DMS53 treated with DMSO at 0.1 percent for 48 hours (cell line): ENCODE measurements around the gene FLOT2.
"Not testable (repeated sequence)": the region's sequence is repeated elsewhere in the genome, so short reads cannot be mapped to it uniquely, and the experiment has no call there.

ENCODE experiments used
- DNase-seq: peaks from one replicate; lab custom pipeline; 2025; ENCODE audit not compliant: unreplicated experiment; lab: John Stamatoyannopoulos, UW

The FLOT2 gene

GRCh38 chr17:28877150-28877711, 20.3 kb downstream of the FLOT2 start:
- not testable (repeated sequence) for DNase-seq

- DNase-seq = no peak
These were observed 21.5 kb downstream of the FLOT2 start for GRCh38 chr17:28875848-28876550.

GRCh38 chr17:28874750-28875149, 22.8 kb downstream of the FLOT2 start:
- DNase-seq = no peak

GRCh38 chr17:28873839-28874238, 23.7 kb downstream of the FLOT2 start:
- DNase-seq = no peak

- no peak for DNase-seq
These were observed 26.4 kb downstream of the FLOT2 start for GRCh38 chr17:28871056-28871579.

- no peak for DNase-seq
These were observed 30.3 kb downstream of the FLOT2 start for GRCh38 chr17:28867276-28867675.

- DNase-seq = peak; percentile 5
These were observed 31.4 kb downstream of the FLOT2 start for GRCh38 chr17:28865946-28866752.

- DNase-seq = no peak
These were observed 32.3 kb downstream of the FLOT2 start for GRCh38 chr17:28864991-28865849.

- no peak for DNase-seq
These were observed 33.6 kb downstream of the FLOT2 start for GRCh38 chr17:28863953-28864352.

GRCh38 chr17:28862561-28862960, 35.0 kb downstream of the FLOT2 start:
- DNase-seq = no peak

- DNase-seq = no peak
These were observed 35.9 kb downstream of the FLOT2 start for GRCh38 chr17:28861393-28862203.

- DNase-seq = no peak
These were observed 37.1 kb downstream of the FLOT2 start for GRCh38 chr17:28860363-28860808.

- DNase-seq = no peak
These were observed 38.7 kb downstream of the FLOT2 start for GRCh38 chr17:28858801-28859355.

GRCh38 chr17:28857905-28858800, 39.4 kb downstream of the FLOT2 start:
- no peak for DNase-seq

GRCh38 chr17:28856028-28856574, 41.4 kb downstream of the FLOT2 start:
- no peak for DNase-seq

GRCh38 chr17:28855336-28855679, 42.2 kb downstream of the FLOT2 start:
- DNase-seq = no peak

- DNase-seq = peak; percentile 84
These were observed 42.8 kb downstream of the FLOT2 start, which contains the start of gene ERAL1 for GRCh38 chr17:28854457-28855335. Gene ERAL1 (plus strand): TSS chr17:28855016. CDS start chr17:28855035, 19 bp downstream.
